Hepatocyte (in vitro differentiated cells): ENCODE data around the gene SPRED2.

Experiments used
- CTCF ChIP-seq: fragments of 200-600 bp; sonication (generic); IDR thresholded peaks from 2 replicates; pipeline ENCODE4 v1.5.1; 2016; ENCODE audit warnings: antibody characterized with exemption, mild to moderate bottlenecking; ENCODE audit not compliant: poor library complexity
- EZH2phosphoT487 ChIP-seq: fragments of 200-600 bp; sonication (generic); IDR thresholded peaks from one replicate; pipeline ENCODE4 v1.6.1; 2018; ENCODE audit warnings: antibody characterized with exemption, mild to moderate bottlenecking, low read depth, moderate library complexity; ENCODE audit not compliant: unreplicated experiment, severe bottlenecking

- no peak for TF ChIP-seq CTCF
- TF ChIP-seq EZH2phosphoT487, result no peak
Measured at GRCh38 chr2:65372619-65373018, 59.8 kb downstream of the SPRED2 start.
